Heart right ventricle (tissue), 16 donors: ENCODE results near the gene KLF2. TPM values are rescaled to one million over a fixed set of nuclear protein-coding genes. Genes with fewer than 3 reads are reported as not detected.

Experiments
- ATAC-seq, 8 donors: fragments of 200-7000 bp; cut with Tn5 transposase; one replicate each; pipeline ENCODE4 v1.9.1; 2020; ENCODE audit warnings: mild to moderate bottlenecking in 8 of 8, moderate library complexity in 8 of 8, moderate number of reproducible peaks in 1 of 8
- DNase-seq, 2 donors: peaks; one replicate each; pipeline ENCODE4 v3.0.0-alpha.2; 2020
- H3K27ac ChIP-seq, 10 donors: fragments of 200-600 bp; sonication (generic) in 2 of 10; one replicate each; pipeline versions ENCODE4 v1.5.0 to v1.8.0; 2020 to 2022; ENCODE audit warnings: mild to moderate bottlenecking in 3 of 10
- H3K27me3 ChIP-seq, 7 donors: fragments of 200-600 bp; one replicate each; pipeline ENCODE4 v1.8.0; 2021 to 2022; ENCODE audit warnings: mild to moderate bottlenecking in 2 of 7
- H3K36me3 ChIP-seq, 9 donors: fragments of 200-600 bp; sonication (generic) in 1 of 9; one replicate each; pipeline versions ENCODE4 v1.5.0 to v1.8.0; 2020 to 2022; ENCODE audit warnings: mild to moderate bottlenecking in 2 of 9
- H3K4me1 ChIP-seq, 9 donors: fragments of 200-600 bp; sonication (generic) in 1 of 9; one replicate each; pipeline versions ENCODE4 v1.5.0 to v1.8.0; 2020 to 2022; ENCODE audit warnings: mild to moderate bottlenecking in 4 of 9
- H3K4me3 ChIP-seq, 10 donors: fragments of 200-600 bp; sonication (generic) in 2 of 10; one replicate each; pipeline versions ENCODE4 v1.5.0 to v1.8.0; 2020 to 2022; ENCODE audit warnings: mild to moderate bottlenecking in 7 of 10, moderate library complexity in 2 of 10
- H3K9me3 ChIP-seq, 11 donors: fragments of 200-600 bp in 10 of 11; sonication (generic) in 2 of 11; one replicate each; pipeline versions ENCODE4 v1.5.0 to v1.8.0; 2013 to 2022; ENCODE audit warnings: mild to moderate bottlenecking in 2 of 11, control low read depth in 1 of 11, moderate library complexity in 1 of 11
- WGBS, 2 donors: extraction: QIAGEN DNeasy Blood & Tissue Kit; methylation state at CpG; one replicate each; pipeline ENCODE4 v1.1.7; 2013; ENCODE audit warnings: inconsistent platforms in 1 of 2; 5-methylcytosine and 5-hydroxymethylcytosine counted together
- intact Hi-C, 10 donors: fragments of 100-400 bp; cut with DNase I; formaldehyde crosslinking; loops; one replicate each; pipeline versions ENCODE4 v1.11.1 to v1.14.2; 2022
- polyA plus RNA-seq, 2 donors: library from polyadenylated mRNA; stranded (reverse); fragments of 200-250 nt; gene quantifications; one replicate each; pipeline ENCODE4 v1.2.3, GENCODE V29; 2013
- total RNA-seq, 10 donors: library from RNA; stranded (reverse); fragmentation: NEBNext Ultra II Directional in 3 of 10; extraction: Animal tissue kit (Norgen Biotek cat#: 25700) in 3 of 10; gene quantifications; one replicate each; pipeline versions ENCODE4 v1.2.1 to v1.2.4, GENCODE V29; 2021 to 2023
- TF ChIP-seq, protein P1 (sequence below), 9 donors: fragments of 200-600 bp; sonication (generic) in 2 of 9; IDR thresholded peaks; one replicate each; pipeline versions ENCODE4 v1.5.0 to v1.8.0; 2021 to 2022; ENCODE audit warnings: antibody characterized with exemption in 9 of 9, mild to moderate bottlenecking in 5 of 9, moderate library complexity in 1 of 9
- donor health status: Arrhythmogenic right ventricular cardiomyopathy.
- donor health status: ischemic (EF 13 %, LVEDD 7.1; RV severe dilation, severe dysfunction).
- donor health status: healthy with polysubstance abuse.
- donor health status: DM: no; HTN: yes; CAD: no.
- donor health status: DM: no; HTN: no; CAD: no.
- donor health status: ischemic (EF 25% LVEDD 6.9; RV normal size, moderate dysfunction).
- donor health status: ischemic (EF 25% LVEDD 5.7; RV mildly dilated, moderate dysfunction).
- donor health status: healthy.
- donor health status: DM: yes; HTN: yes; CAD: no.
- donor health status: Ischemic cardiomyopathy.
- donor health status: ischemic (EF 35%, LVEDD 5.7; RV mildly dilated, moderate dysfunction).
- donor health status: nonischemic (EF 11% LVEDD 7.7; RV severe dilation, severe dysfunction).
- donor health status: DM: yes; HTN: yes; CAD: no.
- donor health status: PGD.
- donor health status: ischemic (EF 29% LVEDD 5.4; RV normal size, mild dysfunction).
- donor health status: nonischemic (EF 23%, LVEDD 6.1; RV moderate dilation, normal function).

Gene KLF2
- total and polyA plus RNA-seq, 12 donors, result 22.4 to 76.2 (median 50.4) TPM

DNA sequence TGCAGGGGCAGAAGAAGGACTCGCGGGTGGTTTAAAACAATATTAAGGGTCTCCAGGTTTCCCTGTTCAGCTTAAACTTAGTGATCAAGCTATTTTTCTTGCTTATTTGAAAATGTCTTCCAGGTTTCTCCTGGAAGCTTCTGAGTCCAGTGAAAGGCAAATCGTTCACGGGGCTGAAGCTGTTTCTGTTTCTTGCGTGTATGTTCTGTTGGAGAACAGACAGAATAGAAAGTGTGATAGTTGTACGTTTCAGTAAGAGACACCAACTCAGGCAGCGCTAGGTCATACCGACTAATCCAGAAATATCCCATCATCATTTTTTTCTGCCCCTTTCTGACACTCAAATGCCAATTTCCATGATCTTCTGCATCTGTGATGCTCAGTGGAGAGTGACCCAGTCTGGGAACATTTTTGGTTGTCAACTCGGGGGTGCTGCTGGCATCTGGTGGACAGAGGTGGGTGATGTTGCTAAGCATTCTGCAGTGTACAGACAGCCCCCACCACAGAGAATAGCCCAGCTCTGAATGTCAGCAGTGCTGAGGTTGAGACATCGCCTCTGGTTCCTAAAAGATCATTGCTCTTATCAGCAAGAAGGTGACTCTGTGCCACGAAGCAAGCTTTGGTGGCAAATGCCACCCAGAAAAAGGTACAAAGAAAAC is 4.3 kb downstream of the KLF2 start:
- TF ChIP-seq, protein P1, sequence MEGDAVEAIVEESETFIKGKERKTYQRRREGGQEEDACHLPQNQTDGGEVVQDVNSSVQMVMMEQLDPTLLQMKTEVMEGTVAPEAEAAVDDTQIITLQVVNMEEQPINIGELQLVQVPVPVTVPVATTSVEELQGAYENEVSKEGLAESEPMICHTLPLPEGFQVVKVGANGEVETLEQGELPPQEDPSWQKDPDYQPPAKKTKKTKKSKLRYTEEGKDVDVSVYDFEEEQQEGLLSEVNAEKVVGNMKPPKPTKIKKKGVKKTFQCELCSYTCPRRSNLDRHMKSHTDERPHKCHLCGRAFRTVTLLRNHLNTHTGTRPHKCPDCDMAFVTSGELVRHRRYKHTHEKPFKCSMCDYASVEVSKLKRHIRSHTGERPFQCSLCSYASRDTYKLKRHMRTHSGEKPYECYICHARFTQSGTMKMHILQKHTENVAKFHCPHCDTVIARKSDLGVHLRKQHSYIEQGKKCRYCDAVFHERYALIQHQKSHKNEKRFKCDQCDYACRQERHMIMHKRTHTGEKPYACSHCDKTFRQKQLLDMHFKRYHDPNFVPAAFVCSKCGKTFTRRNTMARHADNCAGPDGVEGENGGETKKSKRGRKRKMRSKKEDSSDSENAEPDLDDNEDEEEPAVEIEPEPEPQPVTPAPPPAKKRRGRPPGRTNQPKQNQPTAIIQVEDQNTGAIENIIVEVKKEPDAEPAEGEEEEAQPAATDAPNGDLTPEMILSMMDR (IDR thresholded peaks at IDR 0.05), result peak in 4 of 9 donors; percentile 18 to 32 (median 24)

DNA sequence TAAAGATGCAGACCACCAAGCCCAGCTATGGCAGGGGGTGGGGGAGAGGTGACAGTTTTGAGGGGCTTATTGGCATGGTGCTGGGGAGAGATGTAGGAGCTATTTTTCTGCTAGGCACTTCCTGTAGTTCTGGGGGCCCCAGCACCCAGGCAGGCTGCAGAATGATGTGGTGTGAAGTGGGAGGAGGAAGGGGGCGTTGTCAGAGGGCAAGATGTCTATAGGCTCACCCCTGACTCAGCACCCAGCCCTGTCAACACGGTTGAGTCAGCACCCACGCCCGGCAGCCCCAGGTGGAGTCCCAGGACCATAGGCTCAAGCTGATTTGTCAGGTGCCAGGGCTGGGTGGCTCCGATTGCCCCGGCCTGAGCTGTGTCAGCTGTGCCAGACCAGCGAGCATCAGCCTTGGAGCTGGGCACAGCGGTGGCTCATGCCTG is 5.8 kb downstream of the KLF2 start:
- H3K9me3 ChIP-seq, result no peaks in the 10 kb centered on the region
- ATAC-seq, result peak; percentile 18 to 61 (median 42)
- intact Hi-C loops, result loop anchor here in 4 of 10 donors (2.0 to 10.0 kb wide), 3 partner anchors 52 to 54 kb away; no protein-coding TSS in a partner anchor
- H3K27me3 ChIP-seq, result no peaks in the 10 kb centered on the region
- DNase-seq, result peak; percentile 66 to 73
- peak overlapping the region; percentile 5 to 99 (median 90) for H3K27ac ChIP-seq
- WGBS, 2 donors, result 41 to 48% methylated on average over 8 of the region's 8 CpGs
- H3K4me1 ChIP-seq, result peaks cover 0 to 66% (median 33%) of the 10 kb centered on the region in 9 donors
- TF ChIP-seq, protein P1 (IDR thresholded peaks at IDR 0.05), result no peak
- H3K36me3 ChIP-seq, result peaks cover 4 to 35% (median 24%) of the 10 kb centered on the region in 9 donors
- no peak overlapping the region for H3K4me3 ChIP-seq

More for the DNA sequence above, 4.3 kb downstream of the KLF2 start:
- Histone ChIP-seq H3K9me3 (no peaks in the 10 kb centered on the region), H3K36me3 (peaks cover 4 to 35% (median 25%) of the 10 kb centered on the region in 9 donors), H3K27me3 (no peaks in the 10 kb centered on the region), H3K4me3 (peak overlapping the region in 9 of 10 donors; percentile 68 to 96 (median 89)), H3K27ac (peak overlapping the region; percentile 93 to 99 (median 97)), H3K4me1 (peaks cover 0 to 62% (median 38%) of the 10 kb centered on the region in 9 donors)
- peak in 4 of 8 donors; percentile 3 to 14 (median 10) for ATAC-seq
- WGBS, 2 donors, result 43 to 55% methylated on average over 11 of the region's 11 CpGs
- DNase-seq, result no peak
- intact Hi-C loops, result loop anchor here in 5 of 10 donors (5.0 to 10.0 kb wide), 4 partner anchors 46 to 82 kb away; no protein-coding TSS in a partner anchor

DNA sequence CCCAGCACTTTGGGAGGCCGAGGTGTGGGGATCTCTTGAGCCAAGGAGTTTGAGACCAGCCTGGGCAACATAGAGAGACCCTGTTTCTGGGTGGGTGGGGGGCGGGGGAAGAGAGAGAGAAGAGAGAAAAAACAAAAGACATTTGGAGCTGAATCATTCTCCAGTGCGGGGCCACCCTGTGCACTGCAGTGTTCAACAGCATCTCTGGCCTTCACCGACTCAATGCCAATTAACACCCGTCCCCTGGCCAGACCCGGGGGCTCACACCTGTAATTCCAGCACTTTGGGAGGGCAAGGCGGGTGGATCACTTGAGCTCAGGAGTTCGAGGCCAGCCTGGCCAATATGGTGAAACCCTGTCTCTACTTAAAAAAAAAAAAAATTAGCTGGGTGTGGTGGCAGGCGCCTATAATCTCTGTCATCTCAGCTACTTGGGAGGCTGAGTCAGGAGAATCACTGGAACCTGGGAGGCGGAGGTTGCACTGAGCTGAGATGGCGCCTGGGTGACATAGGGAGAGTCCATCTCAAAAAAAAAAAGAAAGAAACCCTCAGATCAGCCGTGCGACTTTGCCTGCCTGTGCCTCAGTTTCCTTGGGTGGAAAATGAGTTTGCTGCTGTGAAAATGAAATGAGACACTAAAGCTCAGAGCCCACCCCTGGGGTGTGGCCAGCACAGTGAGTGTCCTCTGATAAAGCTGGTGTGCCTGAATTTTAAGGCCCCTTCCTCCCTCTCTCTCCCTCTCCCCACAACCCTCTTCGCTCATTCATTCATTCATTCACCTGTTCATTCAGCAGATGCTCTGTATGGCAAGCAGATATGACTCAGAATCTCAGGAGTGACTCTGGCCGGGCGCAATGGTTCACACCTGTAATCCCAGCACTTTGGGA is 6.4 kb downstream of the KLF2 start:
- Histone ChIP-seq H3K27me3 (no peaks in the 10 kb centered on the region), H3K36me3 (peaks cover 0 to 31% (median 21%) of the 10 kb centered on the region in 9 donors), H3K27ac (peak overlapping the region in 9 of 10 donors; percentile 5 to 99 (median 86)), H3K4me3 (no peak overlapping the region), H3K4me1 (peaks cover 0 to 66% (median 33%) of the 10 kb centered on the region in 9 donors), H3K9me3 (no peaks in the 10 kb centered on the region)
- TF ChIP-seq, protein P1 (IDR thresholded peaks at IDR 0.05), result no peak
- ATAC-seq (no peak), DNase-seq (no peak)
- intact Hi-C loops, result loop anchor here in 4 of 10 donors (2.0 to 10.0 kb wide), 3 partner anchors 51 to 54 kb away; no protein-coding TSS in a partner anchor
- 75 to 89% methylated on average over 16 of the region's 16 CpGs for WGBS, 2 donors
